SK-N-SH (cell line): ENCODE results near the gene NR6A1.

Experiments used
- CHD2 ChIP-seq: fragments of 150-350 bp; IDR thresholded peaks from 2 replicates; pipeline ENCODE4 v1.6.1; 2018; ENCODE audit warnings: low read length; ENCODE audit not compliant: partially characterized antibody
- CTCF ChIP-seq: fragments of 200-600 bp; sonication (generic); IDR thresholded peaks from 2 replicates; pipeline ENCODE4 v1.6.1; 2017; ENCODE audit warnings: antibody characterized with exemption, mild to moderate bottlenecking, moderate library complexity
- EP300 ChIP-seq, 2 experiments: IDR thresholded peaks; 2 replicates each; pipeline versions ENCODE4 v1.4.0 to v1.6.1; 2012; ENCODE audit warnings: borderline replicate concordance in 1 of 2, low read depth in 1 of 2, low read length in 1 of 2
- FOXM1 ChIP-seq: IDR thresholded peaks from 2 replicates; pipeline ENCODE4 v1.4.0; 2012; ENCODE audit warnings: low read depth, mild to moderate bottlenecking
- IRF3 ChIP-seq: fragments of 150-350 bp; IDR thresholded peaks from 2 replicates; pipeline ENCODE4 v1.6.1; 2016; ENCODE audit warnings: mild to moderate bottlenecking, low read depth, low read length
- JUND ChIP-seq: IDR thresholded peaks from 2 replicates; pipeline ENCODE4 v1.4.0; 2012
- MAX ChIP-seq: IDR thresholded peaks from 2 replicates; pipeline ENCODE4 v1.4.0; 2012; ENCODE audit warnings: low read depth
- POLR2AphosphoS5 ChIP-seq: IDR thresholded peaks from 2 replicates; pipeline ENCODE4 v1.6.1; 2012; ENCODE audit warnings: low read depth, low read length
- RCOR1 ChIP-seq: fragments of 150-350 bp; IDR thresholded peaks from 2 replicates; pipeline ENCODE4 v1.6.1; 2017; ENCODE audit warnings: antibody characterized with exemption, low read length
- RFX5 ChIP-seq: IDR thresholded peaks from 2 replicates; pipeline ENCODE4 v1.6.1; 2012; ENCODE audit warnings: mild to moderate bottlenecking, improper control_type of control experiment, low read length
- SIN3A ChIP-seq: IDR thresholded peaks from 2 replicates; pipeline ENCODE4 v1.6.1; 2012; ENCODE audit warnings: low read depth, mild to moderate bottlenecking, low read length, moderate library complexity, borderline replicate concordance
- TAF1 ChIP-seq: IDR thresholded peaks from 2 replicates; pipeline ENCODE4 v1.6.1; 2012; ENCODE audit warnings: low read depth, mild to moderate bottlenecking, low read length, moderate library complexity, borderline replicate concordance
- USF1 ChIP-seq: IDR thresholded peaks from 2 replicates; pipeline ENCODE4 v1.4.0; 2012; ENCODE audit warnings: low read depth, borderline replicate concordance

GRCh38 chr9:124803911-124804310 is 32.8 kb upstream of the NR6A1 start:
- TF ChIP-seq CTCF (no peak), SIN3A (no peak), POLR2AphosphoS5 (no peak), JUND (no peak), RFX5 (no peak), FOXM1 (no peak), IRF3 (no peak), EP300 (IDR thresholded peaks at IDR 0.05; ENCODE audit: borderline replicate concordance in 1 of 2, low read depth in 1 of 2, low read length in 1 of 2) (no peak), USF1 (no peak), CHD2 (no peak), TAF1 (no peak), RCOR1 (no peak), MAX (no peak)
